ENCODE measurements around the gene NRBP1.

DNA sequence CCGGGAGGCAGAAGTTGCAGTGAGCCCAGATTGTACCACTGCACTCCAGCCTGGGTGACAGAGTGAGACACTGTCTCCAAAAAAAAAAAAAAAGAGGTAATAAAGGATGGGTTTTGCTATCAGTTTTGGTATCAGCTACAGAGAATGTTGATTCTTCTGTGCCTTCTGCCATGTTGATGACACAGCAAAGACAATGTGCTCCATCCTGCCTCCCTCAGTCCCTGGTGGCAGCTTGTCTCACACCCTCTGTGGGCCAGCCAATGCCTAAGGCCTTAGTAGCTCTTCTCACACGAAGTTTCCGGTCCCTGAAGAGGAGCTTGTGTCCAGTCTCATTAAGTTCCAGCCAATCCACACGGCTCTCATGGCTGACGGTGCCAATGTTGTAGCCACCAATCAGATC lies 43.5 kb downstream of the NRBP1 start:
- TF ChIP-seq, protein P1, sequence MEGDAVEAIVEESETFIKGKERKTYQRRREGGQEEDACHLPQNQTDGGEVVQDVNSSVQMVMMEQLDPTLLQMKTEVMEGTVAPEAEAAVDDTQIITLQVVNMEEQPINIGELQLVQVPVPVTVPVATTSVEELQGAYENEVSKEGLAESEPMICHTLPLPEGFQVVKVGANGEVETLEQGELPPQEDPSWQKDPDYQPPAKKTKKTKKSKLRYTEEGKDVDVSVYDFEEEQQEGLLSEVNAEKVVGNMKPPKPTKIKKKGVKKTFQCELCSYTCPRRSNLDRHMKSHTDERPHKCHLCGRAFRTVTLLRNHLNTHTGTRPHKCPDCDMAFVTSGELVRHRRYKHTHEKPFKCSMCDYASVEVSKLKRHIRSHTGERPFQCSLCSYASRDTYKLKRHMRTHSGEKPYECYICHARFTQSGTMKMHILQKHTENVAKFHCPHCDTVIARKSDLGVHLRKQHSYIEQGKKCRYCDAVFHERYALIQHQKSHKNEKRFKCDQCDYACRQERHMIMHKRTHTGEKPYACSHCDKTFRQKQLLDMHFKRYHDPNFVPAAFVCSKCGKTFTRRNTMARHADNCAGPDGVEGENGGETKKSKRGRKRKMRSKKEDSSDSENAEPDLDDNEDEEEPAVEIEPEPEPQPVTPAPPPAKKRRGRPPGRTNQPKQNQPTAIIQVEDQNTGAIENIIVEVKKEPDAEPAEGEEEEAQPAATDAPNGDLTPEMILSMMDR (IDR thresholded peaks at IDR 0.05 in 8 of 11, conservative IDR thresholded peaks at IDR 0.05 in 3 of 11) = no peak
- no peak for TF ChIP-seq POLR2AphosphoS5 (IDR thresholded peaks at IDR 0.05)

All from spleen (tissue), 7 donors.